ENCODE measurements around the gene JAK1. TPM values are rescaled to one million over a fixed set of nuclear protein-coding genes. Genes with fewer than 3 reads are reported as not detected.

Gene JAK1
- total RNA-seq, 2 donors from 2014 or later = 22.9 to 23.2 TPM

GRCh38 chr1:64845831-64846425 lies 120.4 kb downstream of the JAK1 start:
- Histone ChIP-seq H3K27me3 (ENCODE audit: control insufficient read depth, insufficient read depth, low read length, poor library complexity, severe bottlenecking) (no peaks in the 10 kb centered on the region), H3K27ac (ENCODE audit: low read depth, low read length) (no peak overlapping the region), H3K36me3 (ENCODE audit: control insufficient read depth, insufficient read depth, low read length) (peaks cover 16% of the 10 kb centered on the region), H3K4me3 (ENCODE audit: low read length) (no peak overlapping the region), H3K9me3 (ENCODE audit: control insufficient read depth, low read length) (no peaks in the 10 kb centered on the region), H3K9ac (ENCODE audit: extremely low read depth, low read length, poor library complexity, severe bottlenecking) (no peak overlapping the region), H3K4me1 (ENCODE audit: control insufficient read depth, insufficient read depth, low read length) (no peaks in the 10 kb centered on the region)
- DNase-seq = no peak
- Mint-ChIP-seq H3K27me3 (ENCODE audit: insufficient read depth) (no peaks in the 10 kb centered on the region), H3K9me3 (no peaks in the 10 kb centered on the region), H3K36me3 (ENCODE audit: low read depth) (peaks cover 43% of the 10 kb centered on the region), H3K4me1 (no peaks in the 10 kb centered on the region), H3K27ac (peak overlapping the region; percentile 81), H3K4me3 (no peak overlapping the region)
- 95 to 96% methylated on average over 10 to 13 of the region's 13 CpGs for WGBS, 2 experiments (ENCODE audit: insufficient coverage in 1 of 2, insufficient read length in 1 of 2)
- no peak for TF ChIP-seq CTCF (conservative IDR thresholded peaks at IDR 0.05)

- no peaks in the 10 kb centered on the region for H3K4me1 ChIP-seq (ENCODE audit: control insufficient read depth, insufficient read depth, low read length)
Observed at GRCh38 chr1:64844609-64845008, 121.7 kb downstream of the JAK1 start.

GRCh38 chr1:64844175-64844574 lies 122.2 kb downstream of the JAK1 start:
- no peaks in the 10 kb centered on the region for H3K4me1 Mint-ChIP-seq

More at GRCh38 chr1:64844609-64845008, 121.7 kb downstream of the JAK1 start:
- no peaks in the 10 kb centered on the region for H3K27me3 Mint-ChIP-seq (ENCODE audit: insufficient read depth)
- H3K27me3 ChIP-seq (ENCODE audit: control insufficient read depth, insufficient read depth, low read length, poor library complexity, severe bottlenecking) = no peaks in the 10 kb centered on the region
- H3K4me1 Mint-ChIP-seq = no peaks in the 10 kb centered on the region
- H3K9me3 ChIP-seq (ENCODE audit: control insufficient read depth, low read length) = no peaks in the 10 kb centered on the region
- H3K27ac ChIP-seq (ENCODE audit: low read depth, low read length) = no peak overlapping the region
- H3K4me3 ChIP-seq (ENCODE audit: low read length) = no peak overlapping the region
- DNase-seq = no peak
- WGBS, 2 experiments (ENCODE audit: insufficient coverage in 1 of 2, insufficient read length in 1 of 2) = 92 to 94% methylated on average over 6 to 7 of the region's 7 CpGs
- H3K27ac Mint-ChIP-seq = no peak overlapping the region
- H3K9me3 Mint-ChIP-seq = no peaks in the 10 kb centered on the region
- TF ChIP-seq CTCF (conservative IDR thresholded peaks at IDR 0.05) = no peak
- H3K4me3 Mint-ChIP-seq = no peak overlapping the region
- peaks cover 21% of the 10 kb centered on the region for H3K36me3 ChIP-seq (ENCODE audit: control insufficient read depth, insufficient read depth, low read length)
- H3K36me3 Mint-ChIP-seq (ENCODE audit: low read depth) = peaks cover 40% of the 10 kb centered on the region
- H3K9ac ChIP-seq (ENCODE audit: extremely low read depth, low read length, poor library complexity, severe bottlenecking) = no peak overlapping the region

More at GRCh38 chr1:64844175-64844574, 122.2 kb downstream of the JAK1 start:
- Histone ChIP-seq H3K9ac (ENCODE audit: extremely low read depth, low read length, poor library complexity, severe bottlenecking) (no peak overlapping the region), H3K27me3 (ENCODE audit: control insufficient read depth, insufficient read depth, low read length, poor library complexity, severe bottlenecking) (no peaks in the 10 kb centered on the region), H3K36me3 (ENCODE audit: control insufficient read depth, insufficient read depth, low read length) (peaks cover 21% of the 10 kb centered on the region), H3K4me3 (ENCODE audit: low read length) (no peak overlapping the region), H3K9me3 (ENCODE audit: control insufficient read depth, low read length) (no peaks in the 10 kb centered on the region), H3K4me1 (ENCODE audit: control insufficient read depth, insufficient read depth, low read length) (no peaks in the 10 kb centered on the region), H3K27ac (ENCODE audit: low read depth, low read length) (no peak overlapping the region)
- 93 to 94% methylated on average over 7 of the region's 7 CpGs for WGBS, 2 experiments (ENCODE audit: insufficient coverage in 1 of 2, insufficient read length in 1 of 2)
- no peaks in the 10 kb centered on the region for H3K27me3 Mint-ChIP-seq (ENCODE audit: insufficient read depth)
- H3K4me3 Mint-ChIP-seq = no peak overlapping the region
- H3K9me3 Mint-ChIP-seq = no peaks in the 10 kb centered on the region
- no peak for DNase-seq
- no peak overlapping the region for H3K27ac Mint-ChIP-seq
- H3K36me3 Mint-ChIP-seq (ENCODE audit: low read depth) = peaks cover 40% of the 10 kb centered on the region
- TF ChIP-seq CTCF (conservative IDR thresholded peaks at IDR 0.05) = no peak
